Natural killer cell (primary cell): ENCODE data around the gene TRIM38. TPM values are rescaled to one million over a fixed set of nuclear protein-coding genes. Genes with fewer than 3 reads are reported as not detected.

Source experiments
- ATAC-seq, 3 donors: fragments of 150-1000 bp in 2 of 3; fragments of 200-7000 bp in 1 of 3; cut with Tn5 transposase; 1 replicate in 1 of 3; 2 replicates in 2 of 3; pipeline ENCODE4 v1.10.0; 2021; ENCODE audit warnings: mild to moderate bottlenecking in 2 of 3, moderate library complexity in 2 of 3
- DNase-seq, 2 donors: peaks; one replicate each; pipeline versions ENCODE4 v3.0.0 to v3.0.0-alpha.2; 2013 to 2021; ENCODE audit warnings: mixed read lengths in 1 of 2
- H3K27ac ChIP-seq: one replicate; pipeline ENCODE4 v1.5.1; 2013; ENCODE audit warnings: mild to moderate bottlenecking, low read length
- H3K27me3 ChIP-seq: one replicate; pipeline ENCODE4 v1.6.1; 2013; ENCODE audit warnings: low read length; ENCODE audit not compliant: control insufficient read depth, insufficient read depth
- H3K36me3 ChIP-seq: one replicate; pipeline ENCODE4 v1.6.1; 2013; ENCODE audit warnings: low read length; ENCODE audit not compliant: control insufficient read depth, insufficient read depth
- H3K4me1 ChIP-seq: one replicate; pipeline ENCODE4 v1.6.1; 2013; ENCODE audit warnings: low read length; ENCODE audit not compliant: control insufficient read depth, insufficient read depth
- H3K4me3 ChIP-seq: one replicate; pipeline ENCODE4 v1.5.1; 2013; ENCODE audit warnings: low read length
- H3K9me3 ChIP-seq: one replicate; pipeline ENCODE4 v1.6.1; 2013; ENCODE audit warnings: low read length; ENCODE audit not compliant: control insufficient read depth, insufficient read depth
- H3K27ac Mint-ChIP-seq, 2 donors: one replicate each; pipeline ENCODE4 v1.8.0; 2022; ENCODE audit warnings: mild to moderate bottlenecking in 2 of 2, mixed read lengths in 2 of 2, moderate library complexity in 1 of 2
- H3K27me3 Mint-ChIP-seq, 2 donors: one replicate each; pipeline ENCODE4 v1.8.0; 2022; ENCODE audit warnings: low read depth in 2 of 2, mixed read lengths in 2 of 2
- H3K36me3 Mint-ChIP-seq: one replicate; pipeline ENCODE4 v1.8.0; 2022; ENCODE audit warnings: mixed read lengths
- H3K4me1 Mint-ChIP-seq, 2 donors: one replicate each; pipeline ENCODE4 v1.8.0; 2022; ENCODE audit warnings: mixed read lengths in 2 of 2
- H3K4me3 Mint-ChIP-seq: one replicate; pipeline ENCODE4 v1.8.0; 2022; ENCODE audit warnings: mild to moderate bottlenecking, moderate library complexity, mixed read lengths
- H3K9me3 Mint-ChIP-seq, 2 donors: one replicate each; pipeline ENCODE4 v1.8.0; 2022; ENCODE audit warnings: mixed read lengths in 2 of 2
- CTCF ChIP-seq: fragments of 200-600 bp; IDR thresholded peaks from one replicate; pipeline ENCODE4 v1.8.0; 2022; ENCODE audit warnings: antibody characterized with exemption
- WGBS: methylation state at CpG from one replicate; pipeline ENCODE4 v1.1.7; 2013; ENCODE audit warnings: missing lambda C conversion rate; ENCODE audit not compliant: insufficient coverage; 5-methylcytosine and 5-hydroxymethylcytosine counted together
- intact Hi-C: fragments of 100-400 bp; cut with micrococcal nuclease; formaldehyde crosslinking; loops from one replicate; pipeline ENCODE4 v1.14.2; 2022
- total RNA-seq, 4 donors: library from RNA; stranded (reverse); fragments of 120-200 nt in 1 of 4; gene quantifications; one replicate each; pipeline versions ENCODE4 v1.2.3 to v1.2.4, GENCODE V29; 2013 to 2022

Gene TRIM38
- total RNA-seq, 3 donors from 2014 or later (not counting 1 experiment from before 2014, with no cell fraction given): 25.5 to 30.5 (median 27.1) TPM

- H3K27me3 Mint-ChIP-seq: no peaks in the 10 kb centered on the region
- 86% methylated on average over 6 of the region's 9 CpGs for WGBS
- intact Hi-C loops: no loop called here
- peak overlapping the region; percentile 97 to 100 for H3K27ac Mint-ChIP-seq
- Histone ChIP-seq H3K4me3 (no peak overlapping the region), H3K9me3 (no peaks in the 10 kb centered on the region), H3K27ac (no peak overlapping the region), H3K4me1 (peaks cover 27% of the 10 kb centered on the region), H3K27me3 (no peaks in the 10 kb centered on the region), H3K36me3 (no peaks in the 10 kb centered on the region)
- H3K4me1 Mint-ChIP-seq: peaks cover 36 to 41% of the 10 kb centered on the region in 2 donors
- H3K9me3 Mint-ChIP-seq: no peaks in the 10 kb centered on the region
- H3K36me3 Mint-ChIP-seq: no peaks in the 10 kb centered on the region
- ATAC-seq: no peak
- H3K4me3 Mint-ChIP-seq: peak overlapping the region; percentile 69
- no peak for TF ChIP-seq CTCF
- DNase-seq: no peak
These were observed 56.7 kb downstream of the TRIM38 start for GRCh38 chr6:26019261-26019830.

GRCh38 chr6:26019967-26020328 lies 57.3 kb downstream of the TRIM38 start:
- Mint-ChIP-seq H3K4me1 (peaks cover 36 to 41% of the 10 kb centered on the region in 2 donors), H3K36me3 (no peaks in the 10 kb centered on the region), H3K27ac (peak overlapping the region; percentile 97 to 100), H3K9me3 (no peaks in the 10 kb centered on the region), H3K27me3 (no peaks in the 10 kb centered on the region), H3K4me3 (peak overlapping the region; percentile 98)
- intact Hi-C loops: loop anchor here (1.0 to 10.0 kb wide), 8 partner anchors 12 to 1875 kb away; partner anchors contain the start of gene ZNF184
- peak overlapping the region; percentile 95 for H3K27ac ChIP-seq
- peaks cover 27% of the 10 kb centered on the region for H3K4me1 ChIP-seq
- no peak overlapping the region for H3K4me3 ChIP-seq
- no peaks in the 10 kb centered on the region for H3K36me3 ChIP-seq
- DNase-seq (no peak), ATAC-seq (no peak)
- no peaks in the 10 kb centered on the region for H3K9me3 ChIP-seq
- no peaks in the 10 kb centered on the region for H3K27me3 ChIP-seq
- TF ChIP-seq CTCF: no peak
- WGBS: 36% methylated on average over 4 of the region's 5 CpGs

- Mint-ChIP-seq H3K9me3 (no peaks in the 10 kb centered on the region), H3K4me3 (peak overlapping the region; percentile 98), H3K4me1 (peaks cover 36 to 41% of the 10 kb centered on the region in 2 donors), H3K27me3 (no peaks in the 10 kb centered on the region), H3K36me3 (no peaks in the 10 kb centered on the region), H3K27ac (peak overlapping the region; percentile 97 to 100)
- under 1% methylated on average over 44 of the region's 45 CpGs for WGBS
- ATAC-seq (peak; percentile 50 to 69 (median 54)), DNase-seq (peak; percentile 85 to 95)
- Histone ChIP-seq H3K36me3 (no peaks in the 10 kb centered on the region), H3K27me3 (no peaks in the 10 kb centered on the region), H3K4me1 (peaks cover 27% of the 10 kb centered on the region), H3K27ac (peak overlapping the region; percentile 95), H3K4me3 (peak overlapping the region; percentile 77), H3K9me3 (no peaks in the 10 kb centered on the region)
- intact Hi-C loops: loop anchor here (1.0 to 10.0 kb wide), 8 partner anchors 12 to 1874 kb away; partner anchors contain the start of gene ZNF184
- TF ChIP-seq CTCF: no peak
These were observed 57.9 kb downstream of the TRIM38 start for GRCh38 chr6:26020329-26021000.
